WTC11 (cell line): Measurements from ENCODE around the gene PKLR. TPM values are rescaled to one million over a fixed set of nuclear protein-coding genes. Genes with fewer than 3 reads are reported as not detected.
A peak's percentile ranks its signal among the peaks of the same experiment; 100 is the strongest.

Experiments used
- ATAC-seq: fragments of 200-7000 bp; cut with Tn5 transposase; 2 replicates; pipeline ENCODE4 v1.10.0; 2021; ENCODE audit warnings: mild to moderate bottlenecking, moderate library complexity
- CTCF ChIA-PET: fragments of 300-600 bp; sonication (Branson Sonifier 250); formaldehyde crosslinking; loops from one replicate; lab custom pipeline; 2021; ENCODE audit warnings: antibody characterized with exemption; lab: Charles Lee
- POLR2A ChIA-PET: fragments of 350-600 bp; sonication (Branson Sonifier 250); formaldehyde crosslinking; loops from one replicate; lab custom pipeline; 2021; ENCODE audit warnings: antibody characterized with exemption; lab: Charles Lee
- DNase-seq: peaks from one replicate; pipeline ENCODE4 v3.0.0; 2021; ENCODE audit warnings: low spot score
- H3K27ac Mint-ChIP-seq: 2 replicates; pipeline ENCODE4 v1.8.0; 2021; ENCODE audit warnings: mixed read lengths
- H3K27me3 Mint-ChIP-seq: 2 replicates; pipeline ENCODE4 v1.8.0; 2021; ENCODE audit warnings: low read depth, mild to moderate bottlenecking, moderate library complexity, mixed read lengths
- H3K36me3 Mint-ChIP-seq: 2 replicates; pipeline ENCODE4 v1.8.0; 2021; ENCODE audit warnings: mixed read lengths
- H3K4me1 Mint-ChIP-seq: 2 replicates; pipeline ENCODE4 v1.8.0; 2022; ENCODE audit warnings: mixed read lengths
- H3K4me3 Mint-ChIP-seq: 2 replicates; pipeline ENCODE4 v1.8.0; 2021; ENCODE audit warnings: mild to moderate bottlenecking, moderate library complexity, mixed read lengths
- H3K9me3 Mint-ChIP-seq: 2 replicates; pipeline ENCODE4 v1.8.0; 2021; ENCODE audit warnings: mixed read lengths
- CDX4 ChIP-seq: fragments of 250-450 bp; sonication (Bioruptor Pico); IDR thresholded peaks from 2 replicates; pipeline ENCODE4 v1.9.0; 2021; ENCODE audit warnings: moderate library complexity, mild to moderate bottlenecking, inconsistent platforms, borderline replicate concordance
- CREB1 ChIP-seq: sonication (generic); formaldehyde crosslinking; IDR thresholded peaks from 2 replicates; pipeline ENCODE4 v1.8.0; 2023; ENCODE audit warnings: mild to moderate bottlenecking, missing genetic modification reagents
- CTCF ChIP-seq: fragments of 200-600 bp; IDR thresholded peaks from 2 replicates; pipeline ENCODE4 v1.8.0; 2022; ENCODE audit warnings: antibody characterized with exemption
- E2F1 ChIP-seq: sonication (generic); formaldehyde crosslinking; IDR thresholded peaks from 2 replicates; pipeline ENCODE4 v1.8.0; 2022; ENCODE audit warnings: mild to moderate bottlenecking, missing genetic modification reagents
- FOXP4 ChIP-seq: sonication (generic); formaldehyde crosslinking; IDR thresholded peaks from 2 replicates; pipeline ENCODE4 v1.8.0; 2022; ENCODE audit warnings: mild to moderate bottlenecking, missing genetic modification reagents
- GABPB1 ChIP-seq: sonication (generic); formaldehyde crosslinking; IDR thresholded peaks from 2 replicates; pipeline ENCODE4 v1.8.1; 2023; ENCODE audit warnings: mild to moderate bottlenecking, missing genetic modification reagents
- GRHL2 ChIP-seq: fragments of 250-450 bp; sonication (Bioruptor Pico); IDR thresholded peaks from 2 replicates; pipeline ENCODE4 v1.8.0; 2022; ENCODE audit warnings: mild to moderate bottlenecking, moderate library complexity; ENCODE audit not compliant: insufficient replicate concordance, severe bottlenecking
- IRF2 ChIP-seq: sonication (generic); formaldehyde crosslinking; IDR thresholded peaks from 2 replicates; pipeline ENCODE4 v1.8.0; 2022; ENCODE audit warnings: low read depth, missing genetic modification reagents, borderline replicate concordance
- JUN ChIP-seq: sonication (generic); formaldehyde crosslinking; IDR thresholded peaks from 2 replicates; pipeline ENCODE4 v1.8.0; 2023; ENCODE audit warnings: mild to moderate bottlenecking, missing genetic modification reagents
- NFE2L1 ChIP-seq: sonication (generic); formaldehyde crosslinking; IDR thresholded peaks from 2 replicates; pipeline ENCODE4 v1.8.1; 2023; ENCODE audit warnings: missing genetic modification reagents
- NR2C2 ChIP-seq: sonication (generic); formaldehyde crosslinking; IDR thresholded peaks from 2 replicates; pipeline ENCODE4 v1.8.0; 2022; ENCODE audit warnings: mild to moderate bottlenecking, missing genetic modification reagents
- PREB ChIP-seq: sonication (generic); formaldehyde crosslinking; IDR thresholded peaks from 2 replicates; pipeline ENCODE4 v1.8.1; 2022; ENCODE audit warnings: mild to moderate bottlenecking, missing genetic modification reagents, moderate library complexity, borderline replicate concordance
- TEAD4 ChIP-seq: sonication (generic); formaldehyde crosslinking; IDR thresholded peaks from 2 replicates; pipeline ENCODE4 v1.8.0; 2022; ENCODE audit warnings: mild to moderate bottlenecking, missing genetic modification reagents
- ZBTB43 ChIP-seq: sonication (generic); formaldehyde crosslinking; IDR thresholded peaks from 2 replicates; pipeline ENCODE4 v1.8.1; 2023; ENCODE audit warnings: mild to moderate bottlenecking, missing genetic modification reagents
- ZNF232 ChIP-seq: sonication (generic); formaldehyde crosslinking; IDR thresholded peaks from 2 replicates; pipeline ENCODE4 v1.8.0; 2022; ENCODE audit warnings: mild to moderate bottlenecking, missing genetic modification reagents
- ZNF263 ChIP-seq: sonication (generic); formaldehyde crosslinking; IDR thresholded peaks from 2 replicates; pipeline ENCODE4 v1.8.1; 2022; ENCODE audit warnings: low read depth, mild to moderate bottlenecking, moderate library complexity, missing genetic modification reagents
- ZNF532 ChIP-seq: fragments of 250-450 bp; sonication (Bioruptor Pico); IDR thresholded peaks from 2 replicates; pipeline ENCODE4 v1.9.0; 2021; ENCODE audit warnings: mild to moderate bottlenecking, borderline replicate concordance
- ZNF671 ChIP-seq: fragments of 250-450 bp; sonication (Bioruptor Pico); IDR thresholded peaks from 2 replicates; pipeline ENCODE4 v1.8.0; 2021; ENCODE audit warnings: mild to moderate bottlenecking
- ZSCAN18 ChIP-seq: fragments of 250-450 bp; sonication (Bioruptor Pico); IDR thresholded peaks from 2 replicates; pipeline ENCODE4 v2.1.2; 2022; ENCODE audit warnings: mild to moderate bottlenecking, moderate library complexity
- total RNA-seq: library from RNA; stranded (reverse); gene quantifications from 3 replicates; pipeline ENCODE4 v1.2.3, GENCODE V29; 2021

PKLR gene
- total RNA-seq, 1 experiment from 2014 or later: 1.5 TPM

- TF ChIP-seq FOXP4 (CRISPR knock-in tag) (peak; percentile 84; the same call in 1 of the 2 replicates), E2F1 (peak; percentile 83), CDX4 (CRISPR knock-in tag) (no peak), JUN (CRISPR knock-in tag) (peak; percentile 40; the same call in 1 of the 2 replicates), CREB1 (CRISPR knock-in tag) (0 out of 2 replicates have a peak, but pooled peaks have one; percentile 70)
Measured at GRCh38 chr1:155244368-155245162, 56.7 kb downstream of the PKLR start (continued).

- peaks cover 41% of the 10 kb centered on the region for H3K27me3 Mint-ChIP-seq
- CTCF ChIA-PET: interaction anchor here (0.7 to 2.7 kb wide), 4 partner anchors 8 to 903 kb away, joined by 3 to 39 read pairs (median 4); no protein-coding TSS in a partner anchor
- H3K27ac Mint-ChIP-seq: no peak overlapping the region
- no peak for TF ChIP-seq PREB (CRISPR knock-in tag)
- TF ChIP-seq CTCF: no peak
- no peak for TF ChIP-seq CREB1 (CRISPR knock-in tag)
- no peak for TF ChIP-seq ZNF532 (CRISPR knock-in tag)
- no peak for TF ChIP-seq NR2C2 (CRISPR knock-in tag)
- TF ChIP-seq GRHL2 (CRISPR knock-in tag): no peak
- no peak for TF ChIP-seq ZNF263 (CRISPR knock-in tag)
- no peak for TF ChIP-seq JUN (CRISPR knock-in tag)
- no peak for TF ChIP-seq ZBTB43 (CRISPR knock-in tag)
- no peak for TF ChIP-seq NFE2L1 (CRISPR knock-in tag)
- no peak for TF ChIP-seq ZSCAN18 (CRISPR knock-in tag)
- TF ChIP-seq ZNF232 (CRISPR knock-in tag): no peak
- TF ChIP-seq TEAD4: no peak
- TF ChIP-seq GABPB1 (CRISPR knock-in tag): no peak
- no peak for TF ChIP-seq IRF2 (CRISPR knock-in tag)
- TF ChIP-seq ZNF671 (CRISPR knock-in tag): no peak
Measured at GRCh38 chr1:155242805-155243358, 58.4 kb downstream of the PKLR start.

More at GRCh38 chr1:155242805-155243358, 58.4 kb downstream of the PKLR start:
- Mint-ChIP-seq H3K4me1 (peaks cover 28% of the 10 kb centered on the region), H3K4me3 (peak overlapping the region; percentile 78), H3K9me3 (no peaks in the 10 kb centered on the region), H3K36me3 (peaks cover 10% of the 10 kb centered on the region)
- DNase-seq (no peak), ATAC-seq (no peak)
- POLR2A ChIA-PET: interaction anchor here (2.0 kb wide), 1 partner anchor 81 kb away, joined by 5 read pairs; no protein-coding TSS in a partner anchor
